Measurements from ENCODE around the gene DNAH10.
"Not testable (repeated sequence)": the region's sequence is repeated elsewhere in the genome, so short reads cannot be mapped to it uniquely, and the experiment has no call there.

Gene DNAH10

GRCh38 chr12:123911672-123912409, 149.7 kb downstream of the DNAH10 start:
- not testable (repeated sequence) for DNase-seq

- DNase-seq = peak in 1 of 2 experiments; percentile 22
These were observed 150.6 kb downstream of the DNAH10 start for GRCh38 chr12:123912415-123913380.

- no peak for DNase-seq
These were observed 152.7 kb downstream of the DNAH10 start for GRCh38 chr12:123914726-123915333.

- no peak for DNase-seq
These were observed 154.6 kb downstream of the DNAH10 start for GRCh38 chr12:123916729-123917128.

- no peak for DNase-seq
These were observed 155.3 kb downstream of the DNAH10 start for GRCh38 chr12:123917337-123917850.

- DNase-seq = no peak
These were observed 157.9 kb downstream of the DNAH10 start for GRCh38 chr12:123919980-123920360.

- DNase-seq = no peak
These were observed 160.9 kb downstream of the DNAH10 start for GRCh38 chr12:123923038-123923437.

- DNase-seq = no peak
These were observed 161.8 kb downstream of the DNAH10 start for GRCh38 chr12:123923927-123924326.

- DNase-seq = no peak
These were observed 162.4 kb downstream of the DNAH10 start for GRCh38 chr12:123924539-123924938.

- DNase-seq = peak; percentile 16 to 32
These were observed 166.3 kb downstream of the DNAH10 start for GRCh38 chr12:123928274-123928865.

GRCh38 chr12:123928897-123929296, 166.8 kb downstream of the DNAH10 start:
- no peak for DNase-seq

- DNase-seq = no peak
These were observed 168.0 kb downstream of the DNAH10 start for GRCh38 chr12:123929946-123930583.

- no peak for DNase-seq
These were observed 169.7 kb downstream of the DNAH10 start for GRCh38 chr12:123931686-123932321.

- no peak for DNase-seq
These were observed 171.1 kb downstream of the DNAH10 start for GRCh38 chr12:123933214-123933613.

- DNase-seq = no peak
These were observed 172.0 kb downstream of the DNAH10 start for GRCh38 chr12:123934016-123934620.

GRCh38 chr12:123934829-123935228, 172.7 kb downstream of the DNAH10 start:
- DNase-seq = peak; percentile 37 to 43

- no peak for DNase-seq
These were observed 173.9 kb downstream of the DNAH10 start for GRCh38 chr12:123935956-123936355.

- DNase-seq = no peak
These were observed 174.4 kb downstream of the DNAH10 start for GRCh38 chr12:123936471-123936870.

GRCh38 chr12:123936956-123937706, 175.0 kb downstream of the DNAH10 start:
- DNase-seq = no peak

All from Kasumi-1 (cell line).